Endothelial cell of umbilical vein (primary cell): Measurements from ENCODE around the gene ANTXRL. TPM values are rescaled to one million over a fixed set of nuclear protein-coding genes. Genes with fewer than 3 reads are reported as not detected.

ENCODE experiments used
- BruUV-seq: library from RNA; stranded (reverse); fragments of 400-500 nt; replicated peaks from 2 replicates; lab custom pipeline; 2021; lab: Mats Ljungman, UMichigan
- CTCF ChIA-PET: fragments of 300-600, 350-600 bp; sonication (Branson Sonifier 250); formaldehyde crosslinking; loops from one replicate; lab custom pipeline; 2021; ENCODE audit warnings: antibody characterized with exemption, inconsistent platforms; lab: Charles Lee
- POLR2A ChIA-PET: fragments of 300-600, 350-600 bp; sonication (Branson Sonifier 250); formaldehyde crosslinking; loops from one replicate; lab custom pipeline; 2021; ENCODE audit warnings: antibody characterized with exemption, inconsistent platforms; lab: Charles Lee
- DNase-seq: peaks from one replicate; pipeline ENCODE4 v3.0.0-alpha.2; 2011; ENCODE audit warnings: low read depth, low spot score
- FAIRE-seq: peaks from 2 replicates; lab custom pipeline; 2011; peaks lifted over from hg19 to GRCh38; lab: Jason Lieb, UNC
- H2AFZ ChIP-seq: 2 replicates; pipeline ENCODE4 v1.6.0; 2012; ENCODE audit warnings: low read depth, low read length, control low read depth, inconsistent platforms
- H3K27ac ChIP-seq: 2 replicates; pipeline ENCODE4 v1.5.1; 2011; ENCODE audit warnings: low read depth, mild to moderate bottlenecking, control low read depth, low read length, moderate library complexity; ENCODE audit not compliant: insufficient read depth
- H3K27me3 ChIP-seq, 2 experiments: 2 replicates each; pipeline versions ENCODE4 v1.6.0 to v1.6.1; 2011; ENCODE audit warnings: low read length in 2 of 2, mixed read lengths in 1 of 2; ENCODE audit not compliant: control insufficient read depth in 2 of 2, insufficient read depth in 2 of 2
- H3K36me3 ChIP-seq, 2 experiments: 2 replicates in 1 of 2; 3 replicates in 1 of 2; pipeline ENCODE4 v1.5.1; 2011; ENCODE audit warnings: low read length in 2 of 2, mild to moderate bottlenecking in 1 of 2, moderate library complexity in 1 of 2; ENCODE audit not compliant: control insufficient read depth in 2 of 2, insufficient read depth in 2 of 2; ENCODE audit errors: extremely low read depth in 1 of 2
- H3K4me1 ChIP-seq: 3 replicates; pipeline ENCODE4 v1.5.1; 2011; ENCODE audit warnings: mild to moderate bottlenecking, low read length; ENCODE audit not compliant: control insufficient read depth, insufficient read depth; ENCODE audit errors: extremely low read depth
- H3K4me2 ChIP-seq: 2 replicates; pipeline ENCODE4 v1.6.1; 2011; ENCODE audit warnings: low read length, control low read depth, mixed read lengths; ENCODE audit not compliant: insufficient read depth
- H3K4me3 ChIP-seq, 3 experiments: fragments of 200-600 bp in 1 of 3; sonication (generic), shearing (Covaris generic) in 1 of 3; replicated peaks in 1 of 3; 2 replicates each; pipeline ENCODE4 v1.5.1; 2011 to 2016; ENCODE audit warnings: control low read depth in 3 of 3, low read length in 3 of 3, mild to moderate bottlenecking in 2 of 3, inconsistent platforms in 1 of 3, low read depth in 1 of 3, moderate library complexity in 1 of 3; ENCODE audit not compliant: insufficient read depth in 1 of 3
- H3K79me2 ChIP-seq: 2 replicates; pipeline ENCODE4 v1.6.0; 2012; ENCODE audit warnings: low read length, inconsistent platforms; ENCODE audit not compliant: control insufficient read depth, insufficient read depth
- H3K9ac ChIP-seq: replicated peaks from 2 replicates; pipeline ENCODE3; 2011; ENCODE audit warnings: low read length, control low read depth; ENCODE audit not compliant: insufficient read depth; ENCODE audit errors: extremely low read depth
- H3K9me1 ChIP-seq: replicated peaks from 3 replicates; pipeline ENCODE4 v1.6.0; 2011; ENCODE audit warnings: mild to moderate bottlenecking, low read length; ENCODE audit not compliant: control insufficient read depth, insufficient read depth; ENCODE audit errors: extremely low read depth
- H3K9me3 ChIP-seq: replicated peaks from 2 replicates; pipeline ENCODE4 v1.5.1; 2012; ENCODE audit warnings: low read length, inconsistent platforms; ENCODE audit not compliant: control insufficient read depth, insufficient read depth
- H4K20me1 ChIP-seq: replicated peaks from 2 replicates; pipeline ENCODE3; 2011; ENCODE audit warnings: mild to moderate bottlenecking, low read length; ENCODE audit not compliant: control insufficient read depth, insufficient read depth; ENCODE audit errors: extremely low read depth
- CTCF ChIP-seq, 2 donors: IDR thresholded peaks; 1 replicate in 1 of 2; 2 replicates in 1 of 2; pipeline ENCODE4 v1.5.1; 2011; ENCODE audit warnings: low read length in 2 of 2, mild to moderate bottlenecking in 2 of 2, moderate library complexity in 2 of 2, control low read depth in 1 of 2, inconsistent platforms in 1 of 2, low read depth in 1 of 2; ENCODE audit not compliant: insufficient read depth in 1 of 2; ENCODE audit errors: extremely low read depth in 1 of 2
- EZH2 ChIP-seq: IDR thresholded peaks from 2 replicates; pipeline ENCODE4 v1.6.1; 2012; ENCODE audit warnings: borderline replicate concordance, low read depth, mild to moderate bottlenecking, moderate library complexity, low read length, inconsistent platforms; ENCODE audit not compliant: severe bottlenecking
- FOS ChIP-seq: IDR thresholded peaks from 2 replicates; pipeline ENCODE4 v1.6.1; 2011; ENCODE audit warnings: mild to moderate bottlenecking, low read length, moderate library complexity, borderline replicate concordance; ENCODE audit not compliant: insufficient read depth
- GATA2 ChIP-seq: IDR thresholded peaks from 2 replicates; pipeline ENCODE4 v1.7.0; 2011; ENCODE audit warnings: low read depth, mild to moderate bottlenecking, moderate library complexity, mixed read lengths, low read length; ENCODE audit not compliant: insufficient read length, insufficient read depth
- JUN ChIP-seq: IDR thresholded peaks from 2 replicates; pipeline ENCODE4 v1.6.1; 2011; ENCODE audit warnings: borderline replicate concordance, low read depth; ENCODE audit not compliant: insufficient read length, insufficient read depth
- MAX ChIP-seq: IDR thresholded peaks from 2 replicates; pipeline ENCODE4 v1.6.1; 2011; ENCODE audit not compliant: insufficient read depth, insufficient read length
- MYC ChIP-seq: IDR thresholded peaks from one replicate; pipeline ENCODE4 v1.6.1; 2011; ENCODE audit warnings: mild to moderate bottlenecking, low read depth, low read length
- POLR2A ChIP-seq: IDR thresholded peaks from 2 replicates; pipeline ENCODE4 v1.6.1; 2012; ENCODE audit warnings: low read depth, mild to moderate bottlenecking, control low read depth, low read length
- POLR2AphosphoS5 ChIP-seq: IDR thresholded peaks from 2 replicates; pipeline ENCODE4 v1.6.1; 2012; ENCODE audit warnings: low read depth, mild to moderate bottlenecking, control low read depth, low read length, moderate library complexity; ENCODE audit not compliant: insufficient read depth
- dilution Hi-C: fragments of 300-500 bp; cut with MboI; formaldehyde crosslinking; loops from one replicate; pipeline ENCODE4 v1.15.0; 2019; ENCODE audit warnings: low sequenced_read_pairs; ENCODE audit not compliant: extremely low pct_ligation_motif_present
- intact Hi-C: fragments of 100-400 bp; cut with micrococcal nuclease; formaldehyde crosslinking; loops from one replicate; pipeline ENCODE4 v1.10.0; 2022
- polyA plus RNA-seq, 4 experiments: library from polyadenylated mRNA; depleted of rRNA in 3 of 4; stranded (reverse) in 3 of 4; unstranded in 1 of 4; fragments of >200 nt; gene quantifications; 2 replicates each; pipeline versions ENCODE4 v1.2.1 to v1.2.3, GENCODE V29; 2011 to 2012; ENCODE audit warnings: missing spikeins in 1 of 4
- total RNA-seq: library from RNA; stranded (reverse); gene quantifications from 2 replicates; pipeline ENCODE4 v1.2.3, GENCODE V29; 2021

Gene ANTXRL
- total and polyA plus RNA-seq, 2 donors (not counting 3 experiments of a cell fraction or from before 2014, with no cell fraction given): not detected

- CTCF ChIA-PET: no interaction called here
These were observed 40.9 kb downstream of the ANTXRL start for GRCh38 chr10:46327685-46328084.

More at GRCh38 chr10:46327685-46328084, 40.9 kb downstream of the ANTXRL start:
- Histone ChIP-seq H3K27me3 (peaks cover 0 to 3% of the 10 kb centered on the region in 2 experiments), H3K36me3 (no peaks in the 10 kb centered on the region), H3K9ac (no peak overlapping the region), H2AFZ (no peak overlapping the region), H4K20me1 (no peaks in the 10 kb centered on the region), H3K4me3 (no peak overlapping the region), H3K79me2 (no peaks in the 10 kb centered on the region), H3K27ac (no peak overlapping the region), H3K9me3 (no peaks in the 10 kb centered on the region), H3K4me2 (no peak overlapping the region), H3K4me1 (no peaks in the 10 kb centered on the region), H3K9me1 (no peaks in the 10 kb centered on the region)
- intact Hi-C loops (no loop called here), dilution Hi-C loops (no loop called here)
- POLR2A ChIA-PET: no interaction called here
- BruUV-seq: no TSS peak
- FAIRE-seq (no peak), DNase-seq (no peak)
- TF ChIP-seq CTCF (IDR thresholded peaks at IDR 0.05; ENCODE audit: extremely low read depth in 1 of 2, insufficient read depth in 1 of 2, low read depth in 1 of 2, low read length in 2 of 2) (no peak), GATA2 (no peak), MYC (no peak), FOS (no peak), POLR2A (no peak), JUN (no peak), POLR2AphosphoS5 (no peak), EZH2 (no peak), MAX (no peak)
